Stimulated activated CD8-positive, alpha-beta memory T cell treated with anti-CD3 and anti-CD28 coated beads, Interleukin-12 subunit alpha, Interleukin-12 subunit beta, amount 100 ng/mL, for 24 hours (primary cell): ENCODE results near the gene FBN3.

ENCODE experiments used
- DNase-seq: peaks from one replicate; pipeline ENCODE4 v3.0.0-alpha.2; 2020; ENCODE audit errors: extremely low read depth

Gene FBN3

DNA sequence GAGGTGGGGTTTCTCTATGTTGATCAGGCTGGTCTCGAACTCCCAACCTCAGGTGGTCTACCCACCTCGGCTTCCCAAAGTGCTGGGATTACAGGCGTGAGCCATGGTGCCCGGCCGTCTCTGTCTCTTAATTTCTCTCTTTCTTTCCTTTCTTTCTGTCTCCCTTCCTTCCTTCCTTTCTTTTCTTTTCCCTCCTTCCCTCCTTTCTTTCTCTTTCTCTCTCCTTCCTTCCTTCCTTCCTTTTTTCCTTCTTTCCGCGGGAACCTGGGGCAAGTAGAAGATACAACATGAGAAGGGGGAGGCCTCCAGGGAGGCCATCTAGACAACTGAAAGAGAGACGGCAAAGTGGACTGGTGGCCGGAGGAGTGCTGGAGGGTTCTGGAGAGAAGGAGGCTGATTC is 128.7 kb downstream of the FBN3 start:
- no peak for DNase-seq

DNA sequence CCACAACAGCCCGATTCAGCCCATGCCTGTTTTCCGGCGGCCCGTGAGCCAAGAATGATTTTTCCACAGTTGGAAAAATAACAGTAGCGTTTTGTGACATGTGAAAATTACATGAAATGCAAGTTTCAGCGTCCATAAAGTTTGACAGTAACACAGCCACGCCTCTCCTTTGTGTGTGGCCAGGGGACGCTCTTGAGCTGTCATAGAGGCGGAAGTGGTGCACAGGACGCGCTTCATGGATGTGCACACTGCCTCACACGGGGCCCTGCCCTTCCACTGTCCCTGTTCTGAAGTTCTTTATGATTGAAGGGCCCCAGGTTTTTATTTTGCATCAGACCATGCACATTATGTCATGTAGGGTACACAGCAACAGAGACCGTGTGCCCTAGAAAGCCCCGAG is 131.6 kb downstream of the FBN3 start:
- no peak for DNase-seq
